NT2/D1 (cell line): Measurements from ENCODE around the gene TPP2.

Experiments
- SUZ12 ChIP-seq: IDR thresholded peaks from 2 replicates; pipeline ENCODE4 v1.6.1; 2011; ENCODE audit not compliant: insufficient read length, insufficient read depth; ENCODE audit errors: extremely low read depth
- ZNF274 ChIP-seq: IDR thresholded peaks from 2 replicates; pipeline ENCODE4 v1.6.1; 2011; ENCODE audit warnings: mild to moderate bottlenecking, low read depth, low read length

DNA sequence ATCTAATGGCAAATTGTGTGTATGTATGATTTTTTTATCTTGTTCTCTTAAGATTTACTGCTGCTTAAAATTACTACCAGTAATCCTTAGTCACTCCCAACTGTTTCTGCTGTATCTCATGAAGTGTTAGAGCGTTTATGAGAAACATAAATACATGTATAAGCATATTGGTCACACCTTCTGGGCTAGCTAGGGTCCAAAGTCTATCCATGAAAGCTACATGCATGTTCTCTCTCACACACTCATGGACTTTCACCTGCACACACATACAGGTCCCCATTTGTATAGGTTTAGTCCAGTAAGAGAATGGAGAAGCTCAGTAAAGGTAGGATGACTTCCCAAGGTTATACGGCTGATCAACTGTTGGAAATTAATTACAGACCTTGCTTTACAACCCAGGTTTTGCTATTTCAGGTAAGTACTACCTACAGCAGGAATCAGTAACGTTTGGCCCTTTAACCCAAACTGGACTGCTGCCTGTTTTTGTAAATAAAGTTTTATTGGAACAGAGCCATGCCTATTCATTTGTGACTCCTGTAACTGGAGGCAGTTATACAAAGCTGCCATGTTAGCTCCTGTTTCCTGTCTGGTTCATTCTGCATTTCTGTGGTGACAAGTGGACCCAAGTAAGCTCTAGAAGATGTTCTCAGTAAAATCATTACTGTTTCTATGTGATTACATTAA, 82.8 kb downstream of the TPP2 start:
- TF ChIP-seq SUZ12 (no peak), ZNF274 (no peak)
